DND-41 (cell line): Measurements from ENCODE around the gene GOLGA6L26.
"Not testable (repeated sequence)": the region's sequence is repeated elsewhere in the genome, so short reads cannot be mapped to it uniquely, and the experiment has no call there.

Experiments
- ATAC-seq: fragments of 200-7000 bp; cut with Tn5 transposase; 3 replicates; pipeline ENCODE4 v1.9.1; 2021; ENCODE audit warnings: low read depth; ENCODE audit not compliant: insufficient read depth
- DNase-seq: peaks from one replicate; pipeline ENCODE4 v3.0.0-alpha.2; 2020
- H2AFZ ChIP-seq: 2 replicates; pipeline ENCODE4 v1.6.0; 2012; ENCODE audit warnings: low read depth, low read length
- H3K27ac ChIP-seq: 2 replicates; pipeline ENCODE4 v1.5.1; 2012; ENCODE audit warnings: low read length, inconsistent platforms
- H3K27me3 ChIP-seq: fragments of 200-600 bp; sonication (generic); 2 replicates; pipeline ENCODE4 v1.6.0; 2012; ENCODE audit warnings: low read length, mild to moderate bottlenecking, inconsistent platforms; ENCODE audit not compliant: insufficient read depth, poor library complexity
- H3K36me3 ChIP-seq: 2 replicates; pipeline ENCODE4 v1.5.1; 2012; ENCODE audit warnings: low read length, inconsistent platforms; ENCODE audit not compliant: insufficient read depth
- H3K4me1 ChIP-seq: 2 replicates; pipeline ENCODE4 v1.5.1; 2012; ENCODE audit warnings: mild to moderate bottlenecking, low read length; ENCODE audit not compliant: insufficient read depth
- H3K4me2 ChIP-seq: 2 replicates; pipeline ENCODE4 v1.6.0; 2012; ENCODE audit warnings: mild to moderate bottlenecking, moderate library complexity, low read length, inconsistent platforms; ENCODE audit not compliant: insufficient read depth
- H3K4me3 ChIP-seq, 2 experiments: fragments of 200-600 bp in 1 of 2; shearing (Covaris generic) in 1 of 2; 2 replicates each; pipeline ENCODE4 v1.5.1; 2012 to 2016; ENCODE audit warnings: inconsistent platforms in 2 of 2, low read length in 2 of 2, mild to moderate bottlenecking in 2 of 2, low read depth in 1 of 2, moderate library complexity in 1 of 2
- H3K79me2 ChIP-seq: 2 replicates; pipeline ENCODE4 v1.6.0; 2012; ENCODE audit warnings: low read length, inconsistent platforms; ENCODE audit not compliant: insufficient read depth
- H3K9ac ChIP-seq: 2 replicates; pipeline ENCODE4 v1.6.0; 2012; ENCODE audit warnings: low read depth, mild to moderate bottlenecking, inconsistent platforms, low read length, moderate library complexity
- H3K9me3 ChIP-seq: 2 replicates; pipeline ENCODE4 v1.5.1; 2012; ENCODE audit warnings: low read length, moderate library complexity, mild to moderate bottlenecking, inconsistent platforms; ENCODE audit not compliant: insufficient read depth, severe bottlenecking
- H4K20me1 ChIP-seq: 2 replicates; pipeline ENCODE4 v1.6.0; 2012; ENCODE audit warnings: low read length; ENCODE audit not compliant: insufficient read depth
- EZH2 ChIP-seq: IDR thresholded peaks from 3 replicates; pipeline ENCODE4 v1.6.1; 2012; ENCODE audit warnings: borderline replicate concordance, low read depth, mild to moderate bottlenecking, moderate library complexity, low read length, inconsistent platforms; ENCODE audit not compliant: severe bottlenecking
- TF ChIP-seq, protein P1 (sequence below): IDR thresholded peaks from 2 replicates; pipeline ENCODE4 v1.5.1; 2012; ENCODE audit warnings: borderline replicate concordance, low read length, moderate library complexity, mild to moderate bottlenecking; ENCODE audit not compliant: poor library complexity, severe bottlenecking; ENCODE audit errors: extremely low read depth

GOLGA6L26 gene

DNA sequence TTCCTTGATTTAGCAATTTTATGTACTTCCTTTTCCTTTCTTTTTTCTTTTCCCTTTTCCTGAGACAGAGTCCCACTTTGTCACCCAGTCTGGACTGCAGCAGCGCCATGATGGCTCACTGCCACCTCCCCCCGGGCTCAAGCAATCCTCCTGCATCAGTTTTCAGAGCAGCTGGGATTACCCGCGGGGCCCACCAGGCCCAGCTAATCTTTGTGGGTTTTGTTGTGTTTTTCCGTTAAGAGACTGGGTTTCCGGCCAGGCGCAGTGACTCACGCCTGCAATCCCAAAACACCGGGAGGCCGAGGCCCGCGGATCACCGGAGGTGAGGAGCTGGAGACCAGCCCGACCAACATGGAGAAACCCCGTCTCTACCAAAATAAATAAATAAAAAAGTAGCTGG lies 38.3 kb upstream of the GOLGA6L26 start:
- H3K27me3 ChIP-seq, result no peaks in the 10 kb centered on the region
- no peaks in the 10 kb centered on the region for H3K4me1 ChIP-seq
- no peak overlapping the region for H3K4me3 ChIP-seq
- H2AFZ ChIP-seq, result no peak overlapping the region
- no peak overlapping the region for H3K9ac ChIP-seq
- H3K27ac ChIP-seq, result no peak overlapping the region
- no peaks in the 10 kb centered on the region for H4K20me1 ChIP-seq
- TF ChIP-seq, protein P1, sequence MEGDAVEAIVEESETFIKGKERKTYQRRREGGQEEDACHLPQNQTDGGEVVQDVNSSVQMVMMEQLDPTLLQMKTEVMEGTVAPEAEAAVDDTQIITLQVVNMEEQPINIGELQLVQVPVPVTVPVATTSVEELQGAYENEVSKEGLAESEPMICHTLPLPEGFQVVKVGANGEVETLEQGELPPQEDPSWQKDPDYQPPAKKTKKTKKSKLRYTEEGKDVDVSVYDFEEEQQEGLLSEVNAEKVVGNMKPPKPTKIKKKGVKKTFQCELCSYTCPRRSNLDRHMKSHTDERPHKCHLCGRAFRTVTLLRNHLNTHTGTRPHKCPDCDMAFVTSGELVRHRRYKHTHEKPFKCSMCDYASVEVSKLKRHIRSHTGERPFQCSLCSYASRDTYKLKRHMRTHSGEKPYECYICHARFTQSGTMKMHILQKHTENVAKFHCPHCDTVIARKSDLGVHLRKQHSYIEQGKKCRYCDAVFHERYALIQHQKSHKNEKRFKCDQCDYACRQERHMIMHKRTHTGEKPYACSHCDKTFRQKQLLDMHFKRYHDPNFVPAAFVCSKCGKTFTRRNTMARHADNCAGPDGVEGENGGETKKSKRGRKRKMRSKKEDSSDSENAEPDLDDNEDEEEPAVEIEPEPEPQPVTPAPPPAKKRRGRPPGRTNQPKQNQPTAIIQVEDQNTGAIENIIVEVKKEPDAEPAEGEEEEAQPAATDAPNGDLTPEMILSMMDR, result no peak
- TF ChIP-seq EZH2, result no peak
- ATAC-seq (no peak), DNase-seq (no peak)
- H3K9me3 ChIP-seq, result no peaks in the 10 kb centered on the region
- no peaks in the 10 kb centered on the region for H3K36me3 ChIP-seq
- no peak overlapping the region for H3K4me2 ChIP-seq
- H3K79me2 ChIP-seq, result no peaks in the 10 kb centered on the region

DNA sequence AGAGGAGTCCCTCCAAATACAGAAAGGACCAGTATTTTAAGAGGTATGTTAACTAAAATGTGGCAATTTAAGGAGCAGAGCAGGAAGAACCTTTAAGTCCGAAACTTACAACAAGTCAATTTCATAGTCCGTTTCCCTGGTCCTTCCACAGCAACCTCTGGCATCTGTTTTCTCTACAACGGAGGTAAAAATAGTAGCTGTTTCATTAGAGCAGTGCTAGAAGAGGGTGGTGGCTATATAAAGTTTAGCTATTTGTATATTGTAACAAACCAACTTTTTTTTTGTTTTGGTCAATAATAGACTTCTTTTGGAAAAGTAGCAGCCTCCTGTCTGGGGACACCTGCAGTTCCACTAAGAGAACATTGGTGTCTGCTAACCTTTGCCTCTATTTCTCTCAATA lies 37.9 kb upstream of the GOLGA6L26 start:
- H4K20me1 ChIP-seq, H3K9ac ChIP-seq, ATAC-seq, DNase-seq, H3K4me1 ChIP-seq, H3K27ac ChIP-seq, H3K4me2 ChIP-seq, H3K4me3 ChIP-seq, H3K9me3 ChIP-seq, H2AFZ ChIP-seq, H3K79me2 ChIP-seq, H3K36me3 ChIP-seq, H3K27me3 ChIP-seq: not testable (repeated sequence)

DNA sequence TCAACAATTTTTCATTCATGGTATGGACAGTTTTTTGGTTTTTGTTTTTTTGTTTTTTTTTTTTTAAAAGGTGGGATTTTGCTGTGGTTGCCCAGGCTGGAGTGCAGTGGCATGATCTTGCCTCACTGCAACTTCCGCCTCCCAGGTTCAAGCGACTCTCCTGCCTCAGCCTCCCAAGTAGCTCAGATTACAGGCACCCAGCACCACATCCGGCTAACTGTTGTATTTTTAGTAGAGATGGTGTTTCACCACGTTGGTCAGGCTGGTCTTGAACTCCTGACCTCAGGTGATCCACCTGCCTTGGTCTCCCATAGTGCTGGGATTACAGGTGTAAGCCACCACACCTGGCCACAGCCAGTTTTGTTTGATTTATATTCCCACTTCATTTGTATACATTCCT lies 37.1 kb upstream of the GOLGA6L26 start:
- not testable (repeated sequence) for H3K36me3 ChIP-seq, H4K20me1 ChIP-seq, H2AFZ ChIP-seq, DNase-seq, ATAC-seq, H3K9me3 ChIP-seq, H3K79me2 ChIP-seq, H3K4me3 ChIP-seq, H3K9ac ChIP-seq, H3K4me1 ChIP-seq, H3K27ac ChIP-seq, H3K27me3 ChIP-seq, H3K4me2 ChIP-seq

DNA sequence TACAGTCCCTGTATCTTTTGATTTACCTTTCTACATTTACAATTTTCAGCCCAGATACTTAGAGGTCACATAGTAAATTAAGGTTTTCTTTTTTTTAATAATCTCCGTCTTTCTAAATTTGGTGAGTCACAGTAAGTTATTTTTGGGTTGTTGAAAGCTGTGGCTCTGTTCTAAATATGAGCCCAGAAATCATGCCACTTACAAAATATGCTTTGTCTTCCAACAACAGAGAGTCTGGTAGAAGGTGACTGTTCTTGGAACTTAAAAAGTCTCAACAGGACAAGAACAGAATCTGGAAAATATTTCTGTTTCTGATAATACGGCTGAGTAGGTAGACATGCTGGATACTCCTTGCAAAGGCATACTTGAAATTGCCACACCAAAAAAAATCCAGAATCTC lies 36.6 kb upstream of the GOLGA6L26 start:
- Histone ChIP-seq H3K79me2 (no peaks in the 10 kb centered on the region), H3K9me3 (no peaks in the 10 kb centered on the region), H3K4me2 (no peak overlapping the region), H3K9ac (no peak overlapping the region), H4K20me1 (no peaks in the 10 kb centered on the region), H2AFZ (no peak overlapping the region), H3K27ac (no peak overlapping the region), H3K4me3 (no peak overlapping the region), H3K36me3 (no peaks in the 10 kb centered on the region), H3K4me1 (no peaks in the 10 kb centered on the region), H3K27me3 (no peaks in the 10 kb centered on the region)
- ATAC-seq, result no peak
- DNase-seq, result no peak
- no peak for TF ChIP-seq EZH2
- TF ChIP-seq, protein P1, result no peak

DNA sequence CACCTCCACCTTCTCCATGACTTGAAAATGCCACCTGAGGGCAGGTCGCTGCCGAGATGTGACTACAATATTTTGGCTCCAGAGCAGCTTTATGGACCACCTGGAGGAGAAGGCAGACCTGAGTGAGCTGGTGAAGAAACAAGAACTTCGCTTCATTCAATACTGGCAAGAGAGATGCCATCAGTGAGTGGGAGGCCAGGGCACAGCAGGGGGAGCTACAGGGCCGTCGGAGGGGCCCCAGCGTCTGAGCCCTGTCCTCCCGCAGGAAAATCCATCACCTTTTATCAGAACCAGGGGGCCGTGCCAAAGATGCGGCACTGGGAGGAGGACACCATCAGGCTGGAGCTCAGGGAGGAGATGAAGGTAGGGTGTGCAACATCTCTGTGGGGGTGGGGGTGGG lies 30.3 kb upstream of the GOLGA6L26 start:
- H3K36me3 ChIP-seq, H3K27ac ChIP-seq, H3K9me3 ChIP-seq, H3K79me2 ChIP-seq, H3K4me2 ChIP-seq, H3K4me3 ChIP-seq, H3K9ac ChIP-seq, DNase-seq, H2AFZ ChIP-seq, H3K27me3 ChIP-seq, H3K4me1 ChIP-seq, ATAC-seq, H4K20me1 ChIP-seq: not testable (repeated sequence)

DNA sequence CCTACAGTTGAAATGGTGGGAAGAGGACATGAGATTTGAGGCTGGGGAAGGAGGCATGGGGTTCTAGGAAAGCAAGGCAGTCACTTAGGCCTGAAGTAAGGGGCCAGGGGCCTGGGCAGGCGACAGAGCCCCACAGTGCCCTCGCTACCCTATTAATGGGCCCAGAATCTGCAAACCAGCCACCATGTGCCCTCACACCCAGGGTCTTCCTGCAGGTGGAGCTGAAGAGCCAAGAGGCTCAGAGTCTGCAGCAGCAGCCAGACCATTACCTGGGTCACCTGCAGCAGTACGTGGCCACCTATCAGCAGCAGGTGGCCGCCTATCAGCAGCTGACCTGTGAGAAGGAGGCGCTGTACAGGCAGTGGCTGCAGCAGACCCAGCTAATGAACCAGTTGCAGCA lies 28.6 kb upstream of the GOLGA6L26 start:
- not testable (repeated sequence) for H2AFZ ChIP-seq, H3K4me3 ChIP-seq, DNase-seq

DNA sequence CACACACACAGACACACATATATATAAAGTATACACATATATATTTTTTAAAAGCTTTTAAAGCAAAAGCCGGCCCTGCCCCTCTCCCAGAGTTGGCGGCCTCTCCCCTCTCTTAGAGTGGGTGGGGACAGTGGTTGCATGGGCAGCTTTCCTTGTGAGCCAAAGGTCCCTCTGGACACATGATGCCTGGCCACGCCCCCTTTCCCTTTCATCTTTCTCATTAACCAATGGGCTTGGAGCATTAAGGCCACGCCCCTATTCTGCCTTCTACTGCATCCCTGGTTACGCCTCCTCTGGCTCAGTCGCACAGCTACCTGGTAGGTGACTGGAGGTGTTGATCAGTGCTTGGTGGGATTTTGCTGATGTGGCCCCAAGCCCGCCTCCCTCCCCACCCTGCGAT lies 20.5 kb upstream of the GOLGA6L26 start, which contains the start of gene GOLGA8S:
Gene GOLGA8S, plus strand, starts transcription at position 301 of the 400 bp plus-strand sequence. Its CDS starts 62 bp downstream, at position 363.
- H3K9ac ChIP-seq, H3K9me3 ChIP-seq, H3K4me2 ChIP-seq, H3K27ac ChIP-seq, H4K20me1 ChIP-seq, H3K36me3 ChIP-seq, H2AFZ ChIP-seq, ATAC-seq, H3K79me2 ChIP-seq, H3K27me3 ChIP-seq, DNase-seq, H3K4me3 ChIP-seq, H3K4me1 ChIP-seq: not testable (repeated sequence)

More for the DNA sequence above, 28.6 kb upstream of the GOLGA6L26 start:
- not testable (repeated sequence) for H3K36me3 ChIP-seq, H3K9ac ChIP-seq, H3K27ac ChIP-seq, H3K4me1 ChIP-seq, H3K27me3 ChIP-seq, H3K4me2 ChIP-seq, ATAC-seq, H3K79me2 ChIP-seq, H3K9me3 ChIP-seq, H4K20me1 ChIP-seq
